Breast epithelium (tissue), 4 donors: ENCODE results near the gene PAPPA. TPM values are rescaled to one million over a fixed set of nuclear protein-coding genes. Genes with fewer than 3 reads are reported as not detected.

ENCODE experiments used
- DNase-seq, 2 donors: peaks; one replicate each; pipeline ENCODE4 v3.0.0-alpha.2; 2019; ENCODE audit warnings: low spot score in 2 of 2
- H3K27ac ChIP-seq, 2 donors: fragments of 200-600 bp; sonication (generic) in 1 of 2; one replicate each; pipeline ENCODE4 v1.5.1; 2016 to 2019; ENCODE audit warnings: mild to moderate bottlenecking in 1 of 2
- H3K27me3 ChIP-seq, 2 donors: fragments of 200-600 bp; sonication (generic) in 1 of 2; one replicate each; pipeline versions ENCODE4 v1.5.1 to v1.6.0; 2017 to 2019; ENCODE audit warnings: control low read depth in 1 of 2, mild to moderate bottlenecking in 1 of 2
- H3K36me3 ChIP-seq: fragments of 200-600 bp; one replicate; pipeline ENCODE4 v1.5.1; 2019
- H3K4me1 ChIP-seq, 2 donors: fragments of 200-600 bp; sonication (generic); one replicate each; pipeline ENCODE4 v1.5.1; 2016 to 2019; ENCODE audit warnings: control low read depth in 1 of 2
- H3K4me3 ChIP-seq, 3 donors: fragments of 200-600 bp; sonication (generic); 1 replicate in 2 of 3; 2 replicates in 1 of 3; pipeline ENCODE4 v1.5.1; 2016 to 2019; ENCODE audit warnings: mild to moderate bottlenecking in 3 of 3, moderate library complexity in 2 of 3
- H3K9me3 ChIP-seq, 2 donors: fragments of 200-600 bp; sonication (generic) in 1 of 2; one replicate each; pipeline ENCODE4 v1.5.1; 2016 to 2019; ENCODE audit warnings: control low read depth in 1 of 2
- POLR2A ChIP-seq: fragments of 450-650 bp; IDR thresholded peaks from one replicate; pipeline ENCODE4 v1.6.1; 2016; ENCODE audit warnings: antibody characterized with exemption, mild to moderate bottlenecking, moderate library complexity
- POLR2AphosphoS5 ChIP-seq, 3 donors: sonication (generic); formaldehyde crosslinking; IDR thresholded peaks; one replicate each; pipeline ENCODE4 v1.6.1; 2017; ENCODE audit warnings: antibody characterized with exemption in 3 of 3
- intact Hi-C: fragments of 100-400 bp; cut with DNase I; formaldehyde crosslinking; loops from one replicate; pipeline ENCODE4 v1.15.1; 2023; ENCODE audit warnings: low total_unique reads
- total RNA-seq, 3 donors: library from RNA; depleted of rRNA; stranded (reverse); fragments of >200 nt; gene quantifications; one replicate each; pipeline ENCODE4 v1.1.0, GENCODE V29; 2016
- TF ChIP-seq, protein P1 (sequence below), 3 donors: fragments of 450-650 bp; IDR thresholded peaks; one replicate each; pipeline ENCODE4 v1.5.1; 2016 to 2017; ENCODE audit warnings: antibody characterized with exemption in 3 of 3, mild to moderate bottlenecking in 3 of 3, moderate library complexity in 3 of 3

Gene PAPPA
- total RNA-seq, 3 donors from 2014 or later, result 2.6 to 3.4 (median 3.4) TPM

DNA sequence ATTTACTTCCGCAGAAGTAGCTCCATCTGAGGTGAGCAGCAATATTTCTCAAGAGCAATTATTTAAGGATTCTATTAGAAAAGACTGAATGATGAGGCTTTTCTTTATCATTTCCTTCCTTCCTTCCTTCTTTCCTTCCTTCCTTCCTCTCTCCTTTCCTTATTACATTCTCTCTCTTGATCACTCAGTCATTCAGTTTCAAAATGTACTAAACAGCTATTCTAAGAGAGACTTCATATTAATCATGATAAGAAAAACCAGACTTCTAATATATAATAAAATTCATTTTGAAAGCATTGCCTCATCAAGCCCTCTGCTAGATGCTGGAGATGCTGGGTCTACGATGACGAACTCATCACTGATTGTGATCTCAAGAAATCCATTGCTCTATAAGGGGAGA is 30.4 kb upstream of the PAPPA start:
- Histone ChIP-seq H3K4me1 (no peaks in the 10 kb centered on the region), H3K36me3 (no peaks in the 10 kb centered on the region), H3K9me3 (no peaks in the 10 kb centered on the region), H3K27me3 (no peaks in the 10 kb centered on the region), H3K4me3 (no peak overlapping the region), H3K27ac (no peak overlapping the region)
- intact Hi-C loops, result no loop called here
- no peak for TF ChIP-seq POLR2A
- TF ChIP-seq, protein P1, sequence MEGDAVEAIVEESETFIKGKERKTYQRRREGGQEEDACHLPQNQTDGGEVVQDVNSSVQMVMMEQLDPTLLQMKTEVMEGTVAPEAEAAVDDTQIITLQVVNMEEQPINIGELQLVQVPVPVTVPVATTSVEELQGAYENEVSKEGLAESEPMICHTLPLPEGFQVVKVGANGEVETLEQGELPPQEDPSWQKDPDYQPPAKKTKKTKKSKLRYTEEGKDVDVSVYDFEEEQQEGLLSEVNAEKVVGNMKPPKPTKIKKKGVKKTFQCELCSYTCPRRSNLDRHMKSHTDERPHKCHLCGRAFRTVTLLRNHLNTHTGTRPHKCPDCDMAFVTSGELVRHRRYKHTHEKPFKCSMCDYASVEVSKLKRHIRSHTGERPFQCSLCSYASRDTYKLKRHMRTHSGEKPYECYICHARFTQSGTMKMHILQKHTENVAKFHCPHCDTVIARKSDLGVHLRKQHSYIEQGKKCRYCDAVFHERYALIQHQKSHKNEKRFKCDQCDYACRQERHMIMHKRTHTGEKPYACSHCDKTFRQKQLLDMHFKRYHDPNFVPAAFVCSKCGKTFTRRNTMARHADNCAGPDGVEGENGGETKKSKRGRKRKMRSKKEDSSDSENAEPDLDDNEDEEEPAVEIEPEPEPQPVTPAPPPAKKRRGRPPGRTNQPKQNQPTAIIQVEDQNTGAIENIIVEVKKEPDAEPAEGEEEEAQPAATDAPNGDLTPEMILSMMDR (IDR thresholded peaks at IDR 0.05), result no peak
- TF ChIP-seq POLR2AphosphoS5 (IDR thresholded peaks at IDR 0.05), result no peak
- no peak for DNase-seq

DNA sequence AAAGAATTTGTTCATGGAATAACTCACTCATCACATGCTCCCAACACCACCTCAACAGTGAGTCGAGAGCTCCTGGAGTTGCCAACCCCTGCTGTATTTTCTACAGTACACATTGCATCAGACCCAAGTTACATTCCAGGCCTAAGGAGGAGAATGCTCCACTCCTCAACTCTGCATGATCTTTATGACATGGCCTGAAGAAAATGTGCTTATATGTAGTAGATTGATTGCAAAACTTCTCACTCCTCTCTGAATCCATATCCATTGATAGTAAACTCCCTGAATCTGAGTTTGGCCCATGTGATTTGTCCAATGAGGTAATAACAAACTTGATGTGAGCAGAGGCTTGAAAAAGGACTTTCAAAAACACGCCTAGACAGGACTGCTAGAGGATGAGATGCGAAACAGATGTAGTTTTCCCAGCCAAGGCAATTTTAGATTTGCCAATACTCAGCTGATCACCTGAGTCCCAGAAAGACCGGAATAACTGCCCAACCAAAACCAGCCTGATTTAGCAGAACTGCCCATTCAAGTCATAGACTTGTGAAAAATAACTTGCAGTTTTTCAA is 29.0 kb upstream of the PAPPA start:
- intact Hi-C loops, result no loop called here
- no peak for TF ChIP-seq POLR2AphosphoS5 (IDR thresholded peaks at IDR 0.05)
- TF ChIP-seq, protein P1 (IDR thresholded peaks at IDR 0.05), result no peak
- TF ChIP-seq POLR2A, result no peak
- DNase-seq, result no peak
- Histone ChIP-seq H3K36me3 (no peaks in the 10 kb centered on the region), H3K4me3 (no peak overlapping the region), H3K4me1 (no peaks in the 10 kb centered on the region), H3K9me3 (no peaks in the 10 kb centered on the region), H3K27me3 (no peaks in the 10 kb centered on the region), H3K27ac (no peak overlapping the region)

DNA sequence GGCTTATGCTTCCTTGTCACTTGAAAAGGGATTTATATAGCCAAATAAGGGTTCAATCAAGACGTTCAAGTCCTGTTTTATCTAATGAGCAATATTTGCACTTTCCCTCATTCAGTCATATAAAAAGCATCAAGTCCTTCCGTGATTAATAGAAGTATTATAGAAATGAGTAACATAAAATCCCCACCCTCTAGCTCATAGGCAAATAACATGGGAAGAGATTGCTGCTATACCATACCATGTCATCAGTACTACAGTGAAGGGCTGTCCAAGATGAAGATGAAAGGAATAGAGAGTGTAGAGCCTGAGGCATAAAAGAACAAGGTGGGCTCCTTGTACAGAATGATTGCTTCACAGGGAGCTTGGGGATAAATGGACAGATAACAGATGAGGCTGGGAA is 20.4 kb upstream of the PAPPA start:
- H3K4me3 ChIP-seq, result no peak overlapping the region
- no peak for DNase-seq
- no peaks in the 10 kb centered on the region for H3K36me3 ChIP-seq

DNA sequence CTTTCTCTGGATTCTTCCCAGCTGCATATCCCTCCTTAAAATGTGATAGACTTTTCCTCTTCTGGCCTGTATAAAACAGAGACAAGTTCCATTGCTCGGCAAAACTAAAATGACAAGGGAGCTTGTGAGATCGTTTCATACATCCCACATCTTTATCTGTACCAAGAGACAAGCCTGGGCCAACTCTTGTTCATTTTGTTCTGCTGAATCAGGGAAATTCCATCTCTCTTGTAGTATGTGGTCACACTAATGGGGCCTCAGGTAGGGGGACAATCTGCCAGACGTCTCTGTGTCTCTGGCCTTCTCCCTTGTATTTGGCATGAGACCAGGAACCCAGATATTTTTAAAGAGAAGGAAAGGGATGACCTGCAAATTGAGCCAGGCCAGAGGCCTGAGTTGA is 18.6 kb upstream of the PAPPA start:
- no peak for DNase-seq
- no peak for TF ChIP-seq POLR2A
- no peak for TF ChIP-seq POLR2AphosphoS5 (IDR thresholded peaks at IDR 0.05)
- TF ChIP-seq, protein P1 (IDR thresholded peaks at IDR 0.05), result no peak

More for the DNA sequence above, 20.4 kb upstream of the PAPPA start:
- intact Hi-C loops, result no loop called here
- Histone ChIP-seq H3K27me3 (no peaks in the 10 kb centered on the region), H3K27ac (no peak overlapping the region), H3K9me3 (peaks cover 0 to 6% of the 10 kb centered on the region in 2 donors), H3K4me1 (no peaks in the 10 kb centered on the region)
- no peak for TF ChIP-seq POLR2A
- no peak for TF ChIP-seq POLR2AphosphoS5 (IDR thresholded peaks at IDR 0.05)
- TF ChIP-seq, protein P1 (IDR thresholded peaks at IDR 0.05), result no peak

DNA sequence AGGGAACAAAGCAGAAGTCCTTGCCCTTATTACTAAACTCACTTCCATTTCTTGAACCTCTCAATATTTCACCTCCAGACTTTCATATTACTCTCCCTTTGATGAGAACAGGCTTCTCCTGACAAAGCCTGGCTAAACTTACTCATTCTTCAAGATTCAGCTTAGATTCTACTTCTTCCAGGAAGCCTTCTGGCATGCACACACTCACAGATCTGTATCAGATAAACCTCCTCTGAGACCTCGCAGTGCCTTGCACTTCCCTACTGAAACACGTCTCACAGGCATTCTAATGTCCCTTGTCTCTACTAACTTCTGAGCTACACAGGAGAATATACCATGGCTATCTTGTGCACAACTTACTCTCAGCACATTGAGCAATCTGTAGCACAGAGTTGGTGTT is 16.6 kb upstream of the PAPPA start:
- no peaks in the 10 kb centered on the region for H3K36me3 ChIP-seq
- no peaks in the 10 kb centered on the region for H3K4me1 ChIP-seq
- DNase-seq, result no peak
- H3K27ac ChIP-seq, result no peak overlapping the region
- H3K9me3 ChIP-seq, result no peaks in the 10 kb centered on the region
- H3K27me3 ChIP-seq, result no peaks in the 10 kb centered on the region
- no peak overlapping the region for H3K4me3 ChIP-seq
- intact Hi-C loops, result no loop called here
- no peak for TF ChIP-seq POLR2A
- TF ChIP-seq POLR2AphosphoS5 (IDR thresholded peaks at IDR 0.05), result no peak

More for the DNA sequence above, 18.6 kb upstream of the PAPPA start:
- no peaks in the 10 kb centered on the region for H3K27me3 ChIP-seq
- no peaks in the 10 kb centered on the region for H3K4me1 ChIP-seq
- H3K9me3 ChIP-seq, result peaks cover 0 to 6% of the 10 kb centered on the region in 2 donors
- no peaks in the 10 kb centered on the region for H3K36me3 ChIP-seq
- H3K27ac ChIP-seq, result no peak overlapping the region
- no peak overlapping the region for H3K4me3 ChIP-seq
- intact Hi-C loops, result no loop called here
